CD4-positive, alpha-beta memory T cell (primary cell): ENCODE results near the gene C18orf32. TPM values are rescaled to one million over a fixed set of nuclear protein-coding genes. Genes with fewer than 3 reads are reported as not detected.
A peak's percentile ranks its signal among the peaks of the same experiment; 100 is the strongest.
"Not testable (repeated sequence)": the region's sequence is repeated elsewhere in the genome, so short reads cannot be mapped to it uniquely, and the experiment has no call there.

Experiments used
- CTCF ChIA-PET: fragments of 350-600 bp; sonication (Branson Sonifier 250); formaldehyde crosslinking; loops from one replicate; lab custom pipeline; 2021; ENCODE audit warnings: inconsistent platforms; ENCODE audit not compliant: partially characterized antibody; lab: Charles Lee
- POLR2A ChIA-PET: fragments of 350-600 bp; sonication (Branson Sonifier 250); formaldehyde crosslinking; loops from one replicate; lab custom pipeline; 2021; ENCODE audit not compliant: partially characterized antibody; lab: Charles Lee
- DNase-seq, 5 donors: peaks; one replicate each; pipeline versions ENCODE4 v3.0.0 to v3.0.0-alpha.2; 2020 to 2022; ENCODE audit warnings: mixed read lengths in 1 of 5
- H3K27ac ChIP-seq: one replicate; pipeline ENCODE4 v1.7.0; 2013; ENCODE audit warnings: low read depth, low read length
- H3K27me3 ChIP-seq: 2 replicates; pipeline ENCODE4 v1.7.0; 2013; ENCODE audit warnings: mild to moderate bottlenecking, low read length, moderate library complexity; ENCODE audit not compliant: insufficient read depth
- H3K36me3 ChIP-seq: 2 replicates; pipeline ENCODE4 v1.7.0; 2013; ENCODE audit warnings: mild to moderate bottlenecking, low read length, moderate library complexity; ENCODE audit not compliant: insufficient read depth
- H3K4me1 ChIP-seq: 2 replicates; pipeline ENCODE4 v1.7.0; 2013; ENCODE audit warnings: mild to moderate bottlenecking, low read length, moderate library complexity; ENCODE audit not compliant: insufficient read depth
- H3K4me3 ChIP-seq, 2 donors: one replicate each; pipeline ENCODE4 v1.7.0; 2013; ENCODE audit warnings: low read length in 2 of 2, mild to moderate bottlenecking in 1 of 2
- H3K9me3 ChIP-seq, 2 donors: one replicate each; pipeline ENCODE4 v1.7.0; 2013; ENCODE audit warnings: low read length in 2 of 2, control low read depth in 1 of 2; ENCODE audit not compliant: control insufficient read depth in 1 of 2
- H3K27ac Mint-ChIP-seq, 7 donors: one replicate each; pipeline ENCODE4 v1.8.0; 2020 to 2021; ENCODE audit warnings: mixed read lengths in 7 of 7, mild to moderate bottlenecking in 6 of 7, inconsistent platforms in 3 of 7, moderate library complexity in 3 of 7
- H3K27me3 Mint-ChIP-seq, 2 donors: one replicate each; pipeline ENCODE4 v1.8.0; 2020 to 2021; ENCODE audit warnings: mixed read lengths in 2 of 2
- H3K36me3 Mint-ChIP-seq, 2 donors: one replicate each; pipeline ENCODE4 v1.8.0; 2020 to 2021; ENCODE audit warnings: mixed read lengths in 2 of 2, inconsistent platforms in 1 of 2, mild to moderate bottlenecking in 1 of 2
- H3K4me1 Mint-ChIP-seq, 4 donors: one replicate each; pipeline ENCODE4 v1.8.0; 2020 to 2021; ENCODE audit warnings: mixed read lengths in 4 of 4, mild to moderate bottlenecking in 1 of 4
- H3K4me3 Mint-ChIP-seq, 8 donors: one replicate each; pipeline ENCODE4 v1.8.0; 2020 to 2021; ENCODE audit warnings: mixed read lengths in 8 of 8, mild to moderate bottlenecking in 7 of 8, moderate library complexity in 6 of 8, inconsistent platforms in 3 of 8
- H3K9me3 Mint-ChIP-seq, 8 donors: one replicate each; pipeline ENCODE4 v1.8.0; 2020 to 2021; ENCODE audit warnings: mixed read lengths in 8 of 8, mild to moderate bottlenecking in 5 of 8, inconsistent platforms in 3 of 8, moderate library complexity in 1 of 8
- intact Hi-C: fragments of 100-400 bp; cut with micrococcal nuclease; formaldehyde crosslinking; loops from one replicate; pipeline ENCODE4 v1.15.1; 2023
- polyA plus RNA-seq, 2 donors: library from polyadenylated mRNA; unstranded; fragments of 300-500 nt; fragmentation: Illumina TruSeq; gene quantifications; one replicate each; pipeline ENCODE4 v1.2.3, GENCODE V29; 2021
- total RNA-seq, 2 experiments: library from RNA; stranded (reverse); gene quantifications; one replicate each; pipeline ENCODE4 v1.2.3, GENCODE V29; 2021

Gene C18orf32
- total and polyA plus RNA-seq, 4 experiments from 2014 or later: 48.7 to 138 (median 69.5) TPM

DNA sequence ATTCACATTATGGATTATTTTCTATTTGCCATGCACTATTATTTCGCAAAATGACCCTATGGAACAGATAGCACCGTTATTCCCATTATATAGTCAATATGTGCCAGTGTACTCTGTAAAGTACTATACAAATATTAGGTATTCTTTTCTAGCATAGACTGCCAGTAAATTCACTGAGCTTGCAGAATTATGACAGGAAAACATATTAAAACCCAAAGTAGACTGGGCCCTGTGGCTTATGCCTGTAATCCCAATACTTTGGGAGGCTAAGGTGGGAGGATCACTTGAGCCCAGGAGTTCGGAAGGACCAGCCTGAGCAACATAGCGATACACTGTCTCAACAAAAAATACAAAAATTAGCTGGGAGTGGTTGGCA lies 25.4 kb downstream of the C18orf32 start:
- Mint-ChIP-seq H3K27ac (peak overlapping the region in 4 of 7 donors; percentile 36 to 97 (median 80)), H3K4me3 (peak overlapping the region; percentile 64 to 95 (median 91))
- intact Hi-C loops: loop anchor here (2.0 to 5.0 kb wide), 2 partner anchors 509 to 784 kb away; no protein-coding TSS in a partner anchor

GRCh38 chr18:49460976-49461601 lies 25.9 kb downstream of the C18orf32 start:
- intact Hi-C loops: loop anchor here (1.0 to 5.0 kb wide), 6 partner anchors 26 to 913 kb away; partner anchors contain the start of genes C18orf32, CXXC1 and RPL17
- no peaks in the 10 kb centered on the region for H3K27me3 Mint-ChIP-seq
- ChIA-PET POLR2A (interaction anchor here (1.5 to 3.8 kb wide), 3 partner anchors 17 to 26 kb away, joined by 4 to 81 read pairs (median 6); partner anchors contain the start of gene C18orf32), CTCF (interaction anchor here (0.9 to 2.4 kb wide), 3 partner anchors 11 to 15 kb away, joined by 4 to 8 read pairs (median 6); no protein-coding TSS in a partner anchor)
- H3K9me3 Mint-ChIP-seq: no peaks in the 10 kb centered on the region
- Histone ChIP-seq H3K27ac (peak overlapping the region; percentile 85), H3K4me1 (peaks cover 45% of the 10 kb centered on the region), H3K36me3 (no peaks in the 10 kb centered on the region), H3K9me3 (no peaks in the 10 kb centered on the region), H3K27me3 (no peaks in the 10 kb centered on the region), H3K4me3 (peak overlapping the region; percentile 43 to 89)
- H3K4me3 Mint-ChIP-seq: peak overlapping the region; percentile 88 to 95 (median 91)
- H3K4me1 Mint-ChIP-seq: peaks cover 28 to 52% (median 35%) of the 10 kb centered on the region in 4 donors
- peak in 1 of 5 donors; percentile 49 for DNase-seq
- H3K36me3 Mint-ChIP-seq: peaks cover 0 to 10% of the 10 kb centered on the region in 2 donors
- peak overlapping the region; percentile 86 to 98 (median 97) for H3K27ac Mint-ChIP-seq

More for the DNA sequence above, 25.4 kb downstream of the C18orf32 start:
- DNase-seq: no peak
- Histone ChIP-seq H3K4me3 (no peak overlapping the region), H3K36me3 (no peaks in the 10 kb centered on the region), H3K9me3 (no peaks in the 10 kb centered on the region), H3K27ac (no peak overlapping the region), H3K27me3 (no peaks in the 10 kb centered on the region), H3K4me1 (peaks cover 40% of the 10 kb centered on the region)
- Mint-ChIP-seq H3K36me3 (peaks cover 0 to 10% of the 10 kb centered on the region in 2 donors), H3K9me3 (no peaks in the 10 kb centered on the region), H3K4me1 (peaks cover 24 to 47% (median 33%) of the 10 kb centered on the region in 4 donors), H3K27me3 (no peaks in the 10 kb centered on the region)
- ChIA-PET POLR2A (interaction anchor here (1.7 to 3.8 kb wide), 2 partner anchors 22 to 26 kb away, joined by 6 to 81 read pairs; partner anchors contain the start of gene C18orf32), CTCF (interaction anchor here (0.9 to 2.4 kb wide), 3 partner anchors 11 to 15 kb away, joined by 4 to 8 read pairs (median 6); no protein-coding TSS in a partner anchor)

DNA sequence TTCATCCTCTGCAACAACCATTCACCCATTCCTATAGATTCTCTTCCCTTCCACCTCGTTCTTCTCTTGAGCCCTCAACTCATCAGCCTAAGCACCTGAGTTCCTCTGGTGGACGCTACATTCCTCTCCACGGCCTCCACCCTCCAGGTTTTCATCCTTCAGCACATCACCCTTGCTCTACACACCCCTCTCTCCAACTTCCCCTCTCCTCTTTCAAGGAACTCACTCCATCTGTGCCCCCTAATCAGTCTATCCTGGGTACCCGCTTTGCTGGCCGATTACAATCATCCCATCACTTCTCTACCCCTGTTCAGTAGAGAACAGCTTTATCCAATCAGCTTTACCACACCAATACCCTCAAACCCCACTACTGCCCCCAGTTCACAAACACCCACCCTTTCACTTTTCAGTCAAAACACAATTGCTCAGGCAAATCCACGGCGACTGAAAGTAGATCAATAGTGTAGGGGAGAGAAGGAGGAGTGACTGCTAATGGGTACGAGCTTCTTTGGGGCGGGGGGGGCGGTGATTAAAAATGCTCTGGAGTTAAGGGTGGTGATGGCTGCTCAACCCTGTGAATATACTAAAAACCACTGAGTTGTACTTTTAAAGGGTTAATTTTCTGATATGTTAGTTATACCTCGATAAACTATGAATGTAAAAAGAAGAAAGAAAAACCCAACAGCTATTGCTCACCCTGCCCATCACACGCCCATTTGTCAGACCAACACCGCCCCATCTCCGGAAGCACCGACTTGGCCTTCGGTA lies 27.4 kb downstream of the C18orf32 start:
- peak overlapping the region; percentile 43 to 89 for H3K4me3 ChIP-seq
- H3K9me3 ChIP-seq: no peaks in the 10 kb centered on the region
- no peaks in the 10 kb centered on the region for H3K27me3 ChIP-seq
- H3K27ac ChIP-seq: peak overlapping the region; percentile 85
- Mint-ChIP-seq H3K27ac (peak overlapping the region; percentile 67 to 93 (median 90)), H3K27me3 (no peaks in the 10 kb centered on the region), H3K4me3 (peak overlapping the region; percentile 86 to 95 (median 91)), H3K4me1 (peaks cover 34 to 61% (median 44%) of the 10 kb centered on the region in 4 donors), H3K36me3 (peaks cover 5 to 14% of the 10 kb centered on the region in 2 donors), H3K9me3 (peaks cover 0 to 1% (median 0%) of the 10 kb centered on the region in 8 donors)
- peak in 4 of 5 donors; percentile 16 to 53 (median 26) for DNase-seq
- H3K4me1 ChIP-seq: peaks cover 45% of the 10 kb centered on the region
- CTCF ChIA-PET: interaction anchor here (0.9 to 2.4 kb wide), 4 partner anchors 12 to 61 kb away, joined by 3 to 8 read pairs (median 4); no protein-coding TSS in a partner anchor
- POLR2A ChIA-PET: interaction anchor here (0.7 to 3.8 kb wide), 6 partner anchors 11 to 646 kb away, joined by 3 to 81 read pairs (median 3); partner anchors contain the start of gene C18orf32
- no peaks in the 10 kb centered on the region for H3K36me3 ChIP-seq
- intact Hi-C loops: loop anchor here (1.0 to 5.0 kb wide), 6 partner anchors 28 to 915 kb away; partner anchors contain the start of genes C18orf32, CXXC1 and RPL17

DNA sequence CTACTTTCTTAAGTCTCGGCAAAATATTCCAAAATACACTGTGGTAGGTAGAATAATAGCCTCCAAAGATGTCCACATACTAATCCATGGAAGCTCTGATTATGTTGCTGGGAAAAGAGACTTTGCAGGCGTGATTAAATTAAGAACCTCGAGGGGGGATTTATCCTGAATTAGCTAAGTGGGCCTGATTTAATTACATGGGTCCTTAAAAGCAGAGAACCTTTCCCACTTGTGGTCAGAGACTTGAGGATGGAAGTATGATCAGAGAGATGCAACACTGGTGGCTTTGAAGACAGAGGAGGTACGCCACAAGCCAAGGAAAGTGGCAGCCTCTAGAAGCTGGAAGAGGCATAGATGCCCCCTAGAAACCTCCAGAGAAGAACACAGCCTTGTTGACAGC lies 29.4 kb downstream of the C18orf32 start:
- Histone ChIP-seq H3K27ac (no peak overlapping the region), H3K36me3 (no peaks in the 10 kb centered on the region), H3K4me3 (no peak overlapping the region), H3K9me3 (no peaks in the 10 kb centered on the region), H3K27me3 (no peaks in the 10 kb centered on the region), H3K4me1 (peaks cover 45% of the 10 kb centered on the region)
- no peaks in the 10 kb centered on the region for H3K27me3 Mint-ChIP-seq
- H3K9me3 Mint-ChIP-seq: peaks cover 0 to 1% (median 0%) of the 10 kb centered on the region in 8 donors
- intact Hi-C loops: no loop called here
- CTCF ChIA-PET: interaction anchor here (1.8 kb wide), 1 partner anchor 10 kb away, joined by 11 read pairs; no protein-coding TSS in a partner anchor
- peak overlapping the region in 4 of 8 donors; percentile 11 to 64 (median 30) for H3K4me3 Mint-ChIP-seq
- H3K36me3 Mint-ChIP-seq: peaks cover 17 to 22% of the 10 kb centered on the region in 2 donors
- no peak for DNase-seq
- POLR2A ChIA-PET: no interaction called here
- peak overlapping the region in 1 of 7 donors; percentile 27 for H3K27ac Mint-ChIP-seq
- peaks cover 37 to 70% (median 52%) of the 10 kb centered on the region in 4 donors for H3K4me1 Mint-ChIP-seq

DNA sequence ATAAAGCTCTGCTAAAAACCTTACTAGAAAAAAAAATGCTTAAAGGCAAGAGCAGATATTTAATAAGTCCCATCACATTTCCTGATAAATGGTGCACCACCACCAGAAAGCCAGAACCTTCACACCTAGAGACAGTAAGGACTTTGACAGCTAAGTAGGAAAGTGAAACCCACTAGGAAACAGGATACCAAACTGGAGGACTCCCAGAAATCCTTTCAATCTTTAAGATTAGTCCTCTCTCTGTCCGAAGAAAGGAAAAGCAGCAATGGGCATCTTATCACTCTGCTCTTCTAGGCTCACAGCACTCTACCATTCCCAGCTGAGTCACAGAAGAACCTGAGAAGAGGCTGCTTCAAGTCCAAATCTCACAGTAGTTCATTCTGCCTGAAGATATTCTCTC lies 30.2 kb downstream of the C18orf32 start:
- no peaks in the 10 kb centered on the region for H3K9me3 ChIP-seq
- ChIA-PET POLR2A (no interaction called here), CTCF (interaction anchor here (1.8 kb wide), 1 partner anchor 9 kb away, joined by 11 read pairs; no protein-coding TSS in a partner anchor)
- no peak overlapping the region for H3K27ac ChIP-seq
- peaks cover 45% of the 10 kb centered on the region for H3K4me1 ChIP-seq
- peak overlapping the region in 2 of 8 donors; percentile 4 to 32 for H3K4me3 Mint-ChIP-seq
- intact Hi-C loops: no loop called here
- peak overlapping the region in 1 of 7 donors; percentile 17 for H3K27ac Mint-ChIP-seq
- H3K9me3 Mint-ChIP-seq: peaks cover 0 to 2% (median 0%) of the 10 kb centered on the region in 8 donors
- H3K4me3 ChIP-seq: no peak overlapping the region
- no peaks in the 10 kb centered on the region for H3K27me3 ChIP-seq
- H3K4me1 Mint-ChIP-seq: peaks cover 41 to 70% (median 54%) of the 10 kb centered on the region in 4 donors
- H3K36me3 ChIP-seq: no peaks in the 10 kb centered on the region
- peaks cover 22 to 28% of the 10 kb centered on the region in 2 donors for H3K36me3 Mint-ChIP-seq
- no peaks in the 10 kb centered on the region for H3K27me3 Mint-ChIP-seq
- DNase-seq: no peak

DNA sequence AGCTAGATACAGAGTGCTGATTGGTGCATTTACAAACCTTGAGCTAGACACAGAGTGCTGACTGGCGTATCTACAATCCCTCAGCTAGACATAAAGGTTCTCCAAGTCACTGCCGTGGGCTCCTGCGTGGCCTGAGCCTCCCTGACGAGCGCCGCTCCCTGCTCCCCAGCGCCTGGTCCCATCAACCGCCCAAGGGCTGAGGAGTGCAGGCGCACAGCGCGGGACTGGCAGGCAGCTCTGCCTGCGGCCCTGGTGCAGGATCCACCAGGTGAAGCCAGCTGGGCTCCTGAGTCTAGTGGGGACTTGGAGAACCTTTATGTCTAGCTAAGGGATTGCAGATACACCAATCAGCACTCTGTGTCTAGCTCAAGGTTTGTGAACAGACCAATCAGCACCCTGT lies 34.5 kb downstream of the C18orf32 start:
- CTCF ChIA-PET: interaction anchor here (0.8 kb wide), 1 partner anchor 20 kb away, joined by 3 read pairs; no protein-coding TSS in a partner anchor
- H3K9me3 Mint-ChIP-seq: peaks cover 0 to 25% (median 2%) of the 10 kb centered on the region in 8 donors
- H3K9me3 ChIP-seq, H3K27ac Mint-ChIP-seq, H3K27me3 Mint-ChIP-seq, H3K27me3 ChIP-seq, H3K36me3 ChIP-seq, H3K27ac ChIP-seq, H3K4me3 Mint-ChIP-seq, DNase-seq, intact Hi-C loops, H3K4me3 ChIP-seq: not testable (repeated sequence)
- H3K36me3 Mint-ChIP-seq: peaks cover 45 to 53% of the 10 kb centered on the region in 2 donors
- POLR2A ChIA-PET: interaction anchor here (0.6 kb wide), 1 partner anchor 9 kb away, joined by 3 read pairs; no protein-coding TSS in a partner anchor
- H3K4me1 ChIP-seq: peaks cover 15% of the 10 kb centered on the region
- peaks cover 30 to 40% (median 36%) of the 10 kb centered on the region in 4 donors for H3K4me1 Mint-ChIP-seq
